Thyroid gland (tissue), 4 donors: ENCODE data around the gene ADAM12. TPM values are rescaled to one million over a fixed set of nuclear protein-coding genes. Genes with fewer than 3 reads are reported as not detected.

Experiments
- DNase-seq, 2 donors: peaks; one replicate each; pipeline ENCODE4 v3.0.0-alpha.2; 2019
- H3K27ac ChIP-seq, 3 donors: fragments of 200-600 bp; sonication (generic); 1 replicate in 2 of 3; 2 replicates in 1 of 3; pipeline ENCODE4 v1.5.1; 2016 to 2019; ENCODE audit warnings: mild to moderate bottlenecking in 1 of 3, moderate library complexity in 1 of 3
- H3K27me3 ChIP-seq: fragments of 200-600 bp; sonication (generic); one replicate; pipeline ENCODE4 v1.5.1; 2019
- H3K36me3 ChIP-seq, 2 donors: fragments of 200-600 bp; sonication (generic); one replicate each; pipeline ENCODE4 v1.5.1; 2016 to 2019
- H3K4me1 ChIP-seq, 2 donors: fragments of 200-600 bp; sonication (generic); one replicate each; pipeline ENCODE4 v1.5.1; 2017 to 2019
- H3K4me3 ChIP-seq, 3 donors: fragments of 200-600 bp; sonication (generic); replicated peaks in 1 of 3; 1 replicate in 2 of 3; 2 replicates in 1 of 3; pipeline ENCODE4 v1.5.1; 2016; ENCODE audit warnings: mild to moderate bottlenecking in 1 of 3
- H3K9me3 ChIP-seq: fragments of 200-600 bp; sonication (generic); one replicate; pipeline ENCODE4 v1.5.1; 2017
- POLR2A ChIP-seq, 2 donors: fragments of 450-650 bp; IDR thresholded peaks; one replicate each; pipeline ENCODE4 v1.6.1; 2017; ENCODE audit warnings: antibody characterized with exemption in 2 of 2, mild to moderate bottlenecking in 2 of 2, moderate library complexity in 1 of 2
- WGBS, 2 donors: methylation state at CpG; one replicate each; pipeline ENCODE4 v1.1.5; 2017; 5-methylcytosine and 5-hydroxymethylcytosine counted together
- intact Hi-C: fragments of 100-400 bp; cut with DNase I; formaldehyde crosslinking; loops from one replicate; pipeline ENCODE4 v1.15.1; 2023
- total RNA-seq, 4 donors: library from RNA; depleted of rRNA; stranded (reverse); fragments of >200 nt; gene quantifications; one replicate each; pipeline ENCODE4 v1.2.3, GENCODE V29; 2016
- TF ChIP-seq, protein P1 (sequence below), 6 experiments: fragments of 200-600 bp in 3 of 6; fragments of 450-650 bp in 3 of 6; sonication (generic) in 3 of 6; IDR thresholded peaks; one replicate each; pipeline ENCODE4 v1.5.1; 2016 to 2019; ENCODE audit warnings: antibody characterized with exemption in 6 of 6, mild to moderate bottlenecking in 2 of 6, inconsistent platforms in 1 of 6, moderate library complexity in 1 of 6

Gene ADAM12
- total RNA-seq, 4 donors from 2014 or later, result 0.20 to 0.94 (median 0.63) TPM

DNA sequence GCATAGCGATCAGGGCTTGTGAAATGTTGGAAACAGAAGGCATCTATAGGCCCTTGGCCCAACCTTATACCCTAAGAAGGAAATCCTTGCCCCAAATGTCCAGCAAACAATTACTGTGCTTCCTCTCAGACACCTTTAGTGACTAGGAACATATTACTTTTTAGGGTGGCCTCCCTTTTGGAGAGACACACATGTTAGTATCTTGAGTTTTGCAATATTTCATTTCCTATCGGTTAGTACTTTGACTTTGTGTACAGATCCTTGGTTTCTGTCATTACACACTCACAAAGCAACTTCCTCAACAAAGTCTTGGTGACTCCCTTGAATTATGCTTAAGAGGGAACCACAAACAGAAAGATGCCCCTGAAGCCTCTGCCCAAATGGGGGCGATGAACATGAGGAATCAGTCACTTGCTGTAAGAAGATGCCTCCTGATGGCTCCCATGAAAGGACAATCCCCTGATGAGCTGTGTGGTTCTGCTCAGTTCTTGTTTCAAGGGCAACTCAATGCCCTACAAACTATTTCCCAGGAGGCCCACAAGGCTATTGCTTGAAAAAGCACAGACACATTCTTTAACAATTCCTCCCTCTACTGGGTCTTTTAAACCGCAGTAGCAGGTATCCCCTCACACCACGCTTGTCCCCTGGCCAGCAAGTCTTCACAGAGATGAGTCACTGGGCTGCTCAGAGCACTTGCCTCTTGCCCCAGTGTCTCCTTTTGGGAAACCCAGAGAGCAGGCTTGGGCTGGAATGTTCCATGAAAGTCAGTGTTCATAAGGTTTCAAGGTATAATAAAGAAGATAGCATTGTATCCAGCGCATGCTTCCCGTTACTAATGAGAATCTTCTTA is 295.7 kb downstream of the ADAM12 start:
- WGBS, 2 donors, result 89 to 97% methylated on average over 7 of the region's 7 CpGs
- TF ChIP-seq, protein P1, sequence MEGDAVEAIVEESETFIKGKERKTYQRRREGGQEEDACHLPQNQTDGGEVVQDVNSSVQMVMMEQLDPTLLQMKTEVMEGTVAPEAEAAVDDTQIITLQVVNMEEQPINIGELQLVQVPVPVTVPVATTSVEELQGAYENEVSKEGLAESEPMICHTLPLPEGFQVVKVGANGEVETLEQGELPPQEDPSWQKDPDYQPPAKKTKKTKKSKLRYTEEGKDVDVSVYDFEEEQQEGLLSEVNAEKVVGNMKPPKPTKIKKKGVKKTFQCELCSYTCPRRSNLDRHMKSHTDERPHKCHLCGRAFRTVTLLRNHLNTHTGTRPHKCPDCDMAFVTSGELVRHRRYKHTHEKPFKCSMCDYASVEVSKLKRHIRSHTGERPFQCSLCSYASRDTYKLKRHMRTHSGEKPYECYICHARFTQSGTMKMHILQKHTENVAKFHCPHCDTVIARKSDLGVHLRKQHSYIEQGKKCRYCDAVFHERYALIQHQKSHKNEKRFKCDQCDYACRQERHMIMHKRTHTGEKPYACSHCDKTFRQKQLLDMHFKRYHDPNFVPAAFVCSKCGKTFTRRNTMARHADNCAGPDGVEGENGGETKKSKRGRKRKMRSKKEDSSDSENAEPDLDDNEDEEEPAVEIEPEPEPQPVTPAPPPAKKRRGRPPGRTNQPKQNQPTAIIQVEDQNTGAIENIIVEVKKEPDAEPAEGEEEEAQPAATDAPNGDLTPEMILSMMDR (IDR thresholded peaks at IDR 0.05), result no peak
- no peak for TF ChIP-seq POLR2A (IDR thresholded peaks at IDR 0.05)
- Histone ChIP-seq H3K27me3 (no peaks in the 10 kb centered on the region), H3K4me1 (peaks cover 7% of the 10 kb centered on the region in 2 donors), H3K4me3 (no peak overlapping the region), H3K9me3 (no peaks in the 10 kb centered on the region), H3K27ac (no peak overlapping the region), H3K36me3 (no peaks in the 10 kb centered on the region)
- no peak for DNase-seq
- intact Hi-C loops, result no loop called here

DNA sequence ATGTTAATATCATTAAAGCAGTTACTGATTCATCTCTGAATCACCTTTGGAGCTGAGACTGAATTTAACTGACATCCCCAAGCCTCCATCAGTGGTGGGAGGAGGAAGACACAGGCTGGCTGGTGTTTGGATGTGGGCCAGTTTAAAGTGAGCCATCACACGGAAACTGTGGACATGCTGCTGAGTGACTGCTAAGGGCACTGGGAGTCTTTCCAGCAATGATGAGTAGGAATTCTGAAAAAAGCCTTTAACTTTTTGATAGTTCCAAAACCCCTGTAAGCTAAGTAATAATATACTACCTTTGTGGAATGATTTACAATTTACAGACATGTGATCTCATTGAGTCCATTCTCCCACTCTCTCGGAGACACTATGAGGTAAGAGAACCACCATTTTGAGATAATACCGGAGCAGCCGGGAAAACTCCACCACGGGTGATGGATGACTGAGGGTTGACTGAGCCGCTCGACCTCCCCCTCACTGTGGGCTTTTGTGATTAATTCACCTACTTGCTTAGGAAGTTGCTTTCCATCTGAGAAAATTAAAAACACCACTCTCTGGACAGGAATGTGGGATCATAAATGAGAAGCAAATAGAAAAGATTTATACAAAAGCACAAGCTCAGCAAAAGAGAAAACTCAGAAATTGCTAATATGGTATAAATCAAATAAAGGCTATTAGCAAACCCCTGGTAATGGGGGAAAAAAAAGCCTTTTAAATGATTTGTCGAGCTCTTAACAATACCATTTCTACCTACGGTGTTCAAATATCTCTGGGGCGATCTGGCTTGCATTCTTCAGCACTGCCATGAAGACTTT is 297.2 kb downstream of the ADAM12 start:
- Histone ChIP-seq H3K4me3 (no peak overlapping the region), H3K27ac (no peak overlapping the region), H3K9me3 (no peaks in the 10 kb centered on the region), H3K27me3 (no peaks in the 10 kb centered on the region), H3K36me3 (no peaks in the 10 kb centered on the region), H3K4me1 (peaks cover 4 to 7% of the 10 kb centered on the region in 2 donors)
- WGBS, 2 donors, result 83 to 90% methylated on average over 10 of the region's 10 CpGs
- TF ChIP-seq, protein P1 (IDR thresholded peaks at IDR 0.05), result no peak
- no peak for TF ChIP-seq POLR2A (IDR thresholded peaks at IDR 0.05)
- intact Hi-C loops, result no loop called here
- DNase-seq, result no peak

- TF ChIP-seq POLR2A (IDR thresholded peaks at IDR 0.05), result no peak
- TF ChIP-seq, protein P1 (IDR thresholded peaks at IDR 0.05), result no peak
- no peak for DNase-seq
- intact Hi-C loops, result no loop called here
- H3K4me1 ChIP-seq, result peaks cover 0 to under 1% of the 10 kb centered on the region in 2 donors
- no peak overlapping the region for H3K4me3 ChIP-seq
- H3K36me3 ChIP-seq, result no peaks in the 10 kb centered on the region
- H3K9me3 ChIP-seq, result no peaks in the 10 kb centered on the region
- no peak overlapping the region for H3K27ac ChIP-seq
- 95 to 98% methylated on average over 1 of the region's 1 CpG for WGBS, 2 donors
- H3K27me3 ChIP-seq, result no peaks in the 10 kb centered on the region
These were observed 297.8 kb downstream of the ADAM12 start for GRCh38 chr10:126090443-126090842.

DNA sequence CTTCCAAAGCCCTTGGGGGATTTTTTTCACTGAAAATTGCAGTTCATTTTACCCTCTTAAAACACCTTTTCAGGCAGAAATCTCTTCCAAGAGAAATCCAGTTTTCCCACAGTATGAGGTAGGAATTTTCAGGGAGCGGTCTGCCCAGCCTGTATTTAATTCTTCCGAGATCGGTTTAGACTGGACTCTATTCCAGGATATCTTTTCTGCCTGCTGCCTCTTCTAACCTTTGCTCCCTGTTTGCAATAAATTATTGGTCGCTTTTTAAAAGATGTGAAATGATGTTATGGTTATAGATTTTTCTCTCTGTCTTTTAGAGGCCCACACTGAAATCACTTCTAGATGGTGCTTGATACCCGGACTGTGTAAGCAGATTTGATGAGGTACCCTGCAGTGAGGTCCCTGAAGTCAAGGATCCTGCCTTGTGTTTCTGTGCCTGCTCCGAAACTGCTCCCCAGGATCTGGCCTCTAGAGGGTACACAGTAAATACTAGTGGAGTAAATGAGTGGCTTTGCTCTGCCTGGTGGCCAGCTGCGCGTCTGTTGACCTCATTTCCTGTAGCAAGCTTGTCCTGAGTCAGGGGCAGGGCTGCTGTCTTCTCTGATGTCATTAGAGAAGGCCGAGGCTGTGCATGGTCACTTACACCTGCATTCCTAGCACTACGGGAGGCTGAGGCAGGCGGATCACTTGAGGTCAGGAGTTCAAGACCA is 300.3 kb downstream of the ADAM12 start:
- DNase-seq, result no peak
- H3K4me3 ChIP-seq, result no peak overlapping the region
- H3K27ac ChIP-seq, result no peak overlapping the region
- no peaks in the 10 kb centered on the region for H3K4me1 ChIP-seq
- no peaks in the 10 kb centered on the region for H3K9me3 ChIP-seq
- H3K27me3 ChIP-seq, result no peaks in the 10 kb centered on the region
- intact Hi-C loops, result no loop called here
- TF ChIP-seq POLR2A (IDR thresholded peaks at IDR 0.05), result no peak
- TF ChIP-seq, protein P1 (IDR thresholded peaks at IDR 0.05), result no peak
- 79 to 80% methylated on average over 11 of the region's 11 CpGs for WGBS, 2 donors
- H3K36me3 ChIP-seq, result no peaks in the 10 kb centered on the region
